Parathyroid adenoma (tissue), 2 donors: ENCODE data around the gene CCDC57.

Source experiments
- H2AFZ ChIP-seq: fragments of 300-600 bp; sonication (generic); one replicate; pipeline ENCODE4 v1.7.0; 2017; ENCODE audit warnings: antibody characterized with exemption, mild to moderate bottlenecking
- H3K27ac ChIP-seq: fragments of 300-600 bp; sonication (generic); one replicate; pipeline ENCODE4 v1.7.0; 2017
- H3K27me3 ChIP-seq: fragments of 300-600 bp; sonication (generic); one replicate; pipeline ENCODE4 v1.7.0; 2017; ENCODE audit warnings: low read length; ENCODE audit not compliant: control insufficient read depth, insufficient read depth
- H3K36me3 ChIP-seq: fragments of 300-600 bp; sonication (generic); one replicate; pipeline ENCODE4 v1.7.0; 2017; ENCODE audit warnings: low read length; ENCODE audit not compliant: control insufficient read depth, insufficient read depth
- H3K4me1 ChIP-seq: fragments of 300-600 bp; sonication (generic); one replicate; pipeline ENCODE4 v1.7.0; 2017; ENCODE audit warnings: control low read depth
- H3K4me2 ChIP-seq: fragments of 300-600 bp; sonication (generic); one replicate; pipeline ENCODE4 v1.7.0; 2017; ENCODE audit warnings: low read length
- H3K4me3 ChIP-seq: fragments of 300-600 bp; sonication (generic); one replicate; pipeline ENCODE4 v1.7.0; 2017; ENCODE audit warnings: low read depth, low read length
- H3K79me2 ChIP-seq: fragments of 300-600 bp; sonication (generic); one replicate; pipeline ENCODE4 v1.7.0; 2017; ENCODE audit warnings: control low read depth
- H3K9ac ChIP-seq: fragments of 300-600 bp; sonication (generic); one replicate; pipeline ENCODE4 v1.7.0; 2017; ENCODE audit warnings: mild to moderate bottlenecking
- H3K9me3 ChIP-seq: fragments of 300-600 bp; sonication (generic); one replicate; pipeline ENCODE4 v1.7.0; 2017; ENCODE audit warnings: low read length; ENCODE audit not compliant: control insufficient read depth
- TF ChIP-seq, protein P1 (sequence below): fragments of 300-600 bp; sonication (generic); IDR thresholded peaks from one replicate; pipeline ENCODE4 v1.7.0; 2017; ENCODE audit warnings: antibody characterized with exemption, mild to moderate bottlenecking
- donor health status: primary hyperparathyroidism.

Gene CCDC57

DNA sequence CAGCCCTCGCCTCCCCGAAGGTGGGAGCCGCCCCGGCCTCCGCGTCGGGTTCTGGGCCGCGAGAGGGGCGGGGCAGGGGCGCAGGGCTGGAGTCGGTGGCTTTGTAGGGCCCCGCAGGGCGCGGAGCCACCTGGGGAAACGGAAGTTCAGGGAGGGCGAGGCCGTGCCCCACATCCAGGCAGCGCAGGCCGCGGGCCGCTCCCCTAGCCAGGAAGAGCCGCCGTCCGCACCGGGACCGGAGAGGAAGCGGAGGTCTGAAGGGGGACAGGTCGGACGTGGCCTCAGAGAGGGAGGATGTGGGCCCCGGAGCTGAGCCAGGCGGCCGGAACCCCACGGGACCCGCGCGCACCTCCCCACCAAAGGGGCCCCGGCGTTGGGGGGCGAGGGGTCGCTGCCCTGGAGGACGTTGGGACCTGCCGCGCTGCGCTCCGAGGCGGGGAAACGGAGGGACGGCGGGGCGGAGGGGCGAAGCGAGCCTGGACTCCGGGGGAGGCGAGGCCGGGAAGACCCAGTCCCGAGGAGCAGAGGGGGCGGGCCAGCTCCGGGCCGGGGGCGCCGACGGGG lies 15.7 kb upstream of the CCDC57 start:
- H2AFZ ChIP-seq = peak overlapping the region; percentile 81
- peak overlapping the region; percentile 17 for H3K4me2 ChIP-seq
- H3K36me3 ChIP-seq = no peaks in the 10 kb centered on the region
- no peak overlapping the region for H3K4me3 ChIP-seq
- TF ChIP-seq, protein P1, sequence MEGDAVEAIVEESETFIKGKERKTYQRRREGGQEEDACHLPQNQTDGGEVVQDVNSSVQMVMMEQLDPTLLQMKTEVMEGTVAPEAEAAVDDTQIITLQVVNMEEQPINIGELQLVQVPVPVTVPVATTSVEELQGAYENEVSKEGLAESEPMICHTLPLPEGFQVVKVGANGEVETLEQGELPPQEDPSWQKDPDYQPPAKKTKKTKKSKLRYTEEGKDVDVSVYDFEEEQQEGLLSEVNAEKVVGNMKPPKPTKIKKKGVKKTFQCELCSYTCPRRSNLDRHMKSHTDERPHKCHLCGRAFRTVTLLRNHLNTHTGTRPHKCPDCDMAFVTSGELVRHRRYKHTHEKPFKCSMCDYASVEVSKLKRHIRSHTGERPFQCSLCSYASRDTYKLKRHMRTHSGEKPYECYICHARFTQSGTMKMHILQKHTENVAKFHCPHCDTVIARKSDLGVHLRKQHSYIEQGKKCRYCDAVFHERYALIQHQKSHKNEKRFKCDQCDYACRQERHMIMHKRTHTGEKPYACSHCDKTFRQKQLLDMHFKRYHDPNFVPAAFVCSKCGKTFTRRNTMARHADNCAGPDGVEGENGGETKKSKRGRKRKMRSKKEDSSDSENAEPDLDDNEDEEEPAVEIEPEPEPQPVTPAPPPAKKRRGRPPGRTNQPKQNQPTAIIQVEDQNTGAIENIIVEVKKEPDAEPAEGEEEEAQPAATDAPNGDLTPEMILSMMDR = no peak
- no peaks in the 10 kb centered on the region for H3K79me2 ChIP-seq
- H3K9me3 ChIP-seq = no peaks in the 10 kb centered on the region
- H3K27me3 ChIP-seq = no peaks in the 10 kb centered on the region
- peak overlapping the region; percentile 68 for H3K27ac ChIP-seq
- peaks cover 6% of the 10 kb centered on the region for H3K4me1 ChIP-seq
- H3K9ac ChIP-seq = peak overlapping the region; percentile 41

DNA sequence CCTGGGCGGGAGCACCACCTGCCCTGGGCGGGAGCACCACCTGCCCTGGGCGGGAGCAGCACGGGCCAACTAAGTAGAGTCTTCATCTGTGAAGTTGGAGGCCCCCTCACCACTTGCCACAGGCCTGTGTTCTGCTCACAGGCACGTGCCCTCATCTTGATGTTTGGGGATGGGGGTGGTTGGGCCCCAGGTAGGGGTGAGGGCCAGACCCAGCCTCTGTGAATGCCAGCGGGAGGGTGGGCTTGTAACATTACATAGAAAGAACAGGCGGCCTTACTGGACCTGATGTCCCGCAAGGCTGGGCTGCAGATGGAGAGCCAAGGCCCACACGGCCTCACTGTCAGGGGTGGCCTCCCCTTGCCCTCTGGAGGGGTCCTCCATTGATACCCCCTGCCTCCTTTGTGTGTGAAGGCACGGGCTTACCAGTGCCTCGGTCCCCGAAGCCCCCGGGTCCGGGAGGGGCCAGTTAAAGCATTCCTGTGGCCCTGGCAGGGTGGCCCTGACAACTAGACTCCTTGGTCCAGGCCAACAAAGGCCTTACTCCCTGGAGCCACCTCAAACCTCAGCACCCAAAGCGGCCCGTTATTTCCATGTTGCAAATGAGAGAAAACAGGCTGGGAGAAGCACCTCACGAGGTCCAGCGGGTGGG lies 15.1 kb upstream of the CCDC57 start:
- Histone ChIP-seq H3K4me1 (peaks cover 6% of the 10 kb centered on the region), H2AFZ (peak overlapping the region; percentile 81), H3K27me3 (no peaks in the 10 kb centered on the region), H3K4me3 (no peak overlapping the region), H3K27ac (peak overlapping the region; percentile 68), H3K9ac (no peak overlapping the region), H3K9me3 (no peaks in the 10 kb centered on the region), H3K79me2 (no peaks in the 10 kb centered on the region), H3K4me2 (peak overlapping the region; percentile 17), H3K36me3 (no peaks in the 10 kb centered on the region)
- TF ChIP-seq, protein P1 = no peak

- no peak overlapping the region for H3K4me3 ChIP-seq
- H3K4me2 ChIP-seq = no peak overlapping the region
- H3K9ac ChIP-seq = no peak overlapping the region
- TF ChIP-seq, protein P1 = no peak
- no peaks in the 10 kb centered on the region for H3K27me3 ChIP-seq
- H3K79me2 ChIP-seq = no peaks in the 10 kb centered on the region
- no peak overlapping the region for H3K27ac ChIP-seq
- H2AFZ ChIP-seq = no peak overlapping the region
- H3K36me3 ChIP-seq = no peaks in the 10 kb centered on the region
- peaks cover 6% of the 10 kb centered on the region for H3K4me1 ChIP-seq
- H3K9me3 ChIP-seq = no peaks in the 10 kb centered on the region
These were observed 14.4 kb upstream of the CCDC57 start for GRCh38 chr17:82226809-82227628.

DNA sequence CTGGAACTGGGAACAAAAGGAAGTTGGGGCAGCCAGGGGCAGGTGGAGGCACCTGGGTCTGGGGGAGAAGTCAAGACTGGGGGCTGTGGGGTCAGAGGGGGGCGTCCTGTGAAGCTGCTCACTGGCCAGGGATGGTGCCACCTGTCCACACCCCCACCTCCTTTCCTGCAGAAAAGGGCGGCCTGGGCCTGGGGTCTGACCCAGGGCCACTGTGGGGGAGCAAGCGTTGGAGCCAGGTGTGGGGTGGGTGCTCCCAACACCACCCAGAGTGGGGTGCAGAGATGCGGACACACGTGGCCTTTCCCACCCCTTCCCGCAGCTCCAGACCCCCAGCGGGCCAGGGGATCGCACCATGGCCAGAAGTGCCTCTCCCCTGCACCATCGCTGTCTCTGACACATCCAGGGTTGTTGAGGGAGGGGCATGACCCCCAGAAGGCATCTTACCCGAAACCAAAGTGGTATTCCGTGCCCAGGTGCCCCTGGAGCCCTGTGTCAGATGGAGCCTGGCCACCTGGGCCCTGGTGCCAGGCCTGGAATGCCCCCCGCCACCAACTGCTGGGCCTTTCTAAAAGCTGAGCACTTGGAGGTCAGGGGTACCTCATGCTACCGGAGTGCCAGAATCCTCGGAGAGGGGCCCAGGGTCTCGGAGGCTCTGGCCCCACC lies 13.6 kb upstream of the CCDC57 start:
- TF ChIP-seq, protein P1 = no peak
- Histone ChIP-seq H3K4me2 (no peak overlapping the region), H3K4me1 (peaks cover 6% of the 10 kb centered on the region), H2AFZ (no peak overlapping the region), H3K4me3 (no peak overlapping the region), H3K9me3 (no peaks in the 10 kb centered on the region), H3K27ac (no peak overlapping the region), H3K79me2 (no peaks in the 10 kb centered on the region), H3K27me3 (no peaks in the 10 kb centered on the region), H3K9ac (no peak overlapping the region), H3K36me3 (no peaks in the 10 kb centered on the region)
